HG03097 (cell line): ENCODE data around the gene FXYD6.

Experiments used
- ATAC-seq: cut with Tn5 transposase; IDR thresholded peaks from one replicate; pipeline ENCODE4 v1.9.1; 2021; ENCODE audit not compliant: unreplicated experiment, low FRiP score

Gene FXYD6

DNA sequence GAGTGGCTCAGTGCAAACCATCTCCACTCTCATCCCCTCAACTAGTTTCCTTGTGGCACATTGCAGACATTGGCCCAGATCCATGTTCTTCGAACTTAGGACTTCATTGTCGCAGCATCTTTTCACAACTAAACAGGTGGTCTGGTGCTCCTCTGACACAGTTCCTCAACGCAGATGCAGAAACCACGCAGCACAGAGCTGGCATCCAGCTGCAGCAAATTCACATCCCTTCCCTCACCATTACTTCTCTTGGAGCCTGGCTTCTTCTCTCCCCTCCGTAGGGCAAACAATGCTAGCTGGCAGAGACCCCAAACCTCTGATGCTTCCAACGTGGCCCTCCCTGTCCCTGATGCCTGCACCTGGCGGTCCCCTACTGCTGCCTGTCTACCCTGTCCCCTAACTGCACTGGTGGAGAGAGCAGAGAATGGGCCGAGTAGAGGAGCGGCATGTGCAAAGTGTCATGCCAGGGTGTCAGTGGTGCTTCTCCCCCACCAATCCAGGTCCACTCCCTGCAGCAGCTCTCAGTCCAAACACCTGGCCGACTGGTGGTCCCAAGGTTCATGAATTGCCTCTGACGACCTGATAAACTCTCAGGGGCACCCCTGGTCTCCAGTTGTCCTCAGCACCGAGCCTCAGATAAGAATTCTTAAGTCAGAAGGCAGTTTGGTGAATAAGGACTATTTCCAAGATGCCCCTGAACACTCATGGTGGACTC, 34.6 kb upstream of the FXYD6 start:
- no peak for ATAC-seq

DNA sequence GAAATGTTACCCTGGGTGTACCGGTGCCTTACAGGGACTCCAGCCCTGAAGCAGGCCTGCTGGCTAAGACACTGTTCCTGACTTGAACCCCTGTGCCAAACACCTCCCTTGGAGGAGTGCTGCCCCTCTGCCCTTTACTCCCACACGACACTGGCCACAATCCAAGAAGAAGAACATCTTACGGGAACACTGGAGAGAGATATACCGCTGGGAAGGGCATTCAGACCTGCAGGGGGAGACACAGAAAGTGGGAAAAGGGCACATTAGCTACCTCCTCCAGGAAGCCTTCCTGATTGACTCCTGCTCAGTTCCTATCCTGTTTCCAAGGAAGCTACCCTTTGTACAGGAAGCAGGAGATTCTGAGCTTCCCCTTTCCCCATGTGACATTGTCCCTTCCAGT, 34.1 kb upstream of the FXYD6 start:
- no peak for ATAC-seq

DNA sequence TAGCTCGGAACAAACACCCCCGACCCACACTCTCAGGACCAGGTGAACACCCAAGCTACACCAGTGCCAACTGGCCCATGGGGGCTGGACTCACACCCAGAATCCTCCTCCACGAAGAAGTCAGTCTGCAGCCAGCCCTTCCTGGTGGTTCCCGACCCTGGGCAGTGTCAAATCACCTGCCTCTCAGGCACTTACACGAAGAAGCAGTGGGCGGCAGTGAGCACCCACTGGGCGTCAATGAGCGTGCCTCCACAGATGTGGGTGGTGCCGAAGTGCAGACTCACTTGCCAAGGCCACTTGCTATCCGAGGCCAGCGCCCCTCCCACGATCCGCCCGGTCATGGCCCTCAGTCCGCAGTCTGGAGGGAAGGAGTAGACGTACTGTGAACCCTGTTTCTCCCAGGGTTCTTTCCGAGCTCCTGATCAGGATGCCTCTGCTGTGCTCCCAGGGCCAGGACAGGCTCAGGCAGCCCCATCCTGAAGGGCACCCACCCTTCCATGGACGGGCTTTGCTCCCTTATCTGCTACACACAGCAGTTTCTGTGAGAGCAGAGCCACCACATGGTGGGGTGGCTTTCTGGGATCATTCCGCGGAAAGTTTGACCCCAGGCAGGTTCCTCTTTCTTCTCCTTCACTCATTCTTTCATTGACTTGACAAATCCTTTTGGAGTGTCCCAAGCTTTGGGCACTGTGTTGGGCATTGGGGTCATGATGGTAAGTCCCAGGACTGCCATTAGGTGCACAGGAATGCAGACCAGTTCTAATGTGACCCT, 33.3 kb upstream of the FXYD6 start:
- ATAC-seq, result no peak

DNA sequence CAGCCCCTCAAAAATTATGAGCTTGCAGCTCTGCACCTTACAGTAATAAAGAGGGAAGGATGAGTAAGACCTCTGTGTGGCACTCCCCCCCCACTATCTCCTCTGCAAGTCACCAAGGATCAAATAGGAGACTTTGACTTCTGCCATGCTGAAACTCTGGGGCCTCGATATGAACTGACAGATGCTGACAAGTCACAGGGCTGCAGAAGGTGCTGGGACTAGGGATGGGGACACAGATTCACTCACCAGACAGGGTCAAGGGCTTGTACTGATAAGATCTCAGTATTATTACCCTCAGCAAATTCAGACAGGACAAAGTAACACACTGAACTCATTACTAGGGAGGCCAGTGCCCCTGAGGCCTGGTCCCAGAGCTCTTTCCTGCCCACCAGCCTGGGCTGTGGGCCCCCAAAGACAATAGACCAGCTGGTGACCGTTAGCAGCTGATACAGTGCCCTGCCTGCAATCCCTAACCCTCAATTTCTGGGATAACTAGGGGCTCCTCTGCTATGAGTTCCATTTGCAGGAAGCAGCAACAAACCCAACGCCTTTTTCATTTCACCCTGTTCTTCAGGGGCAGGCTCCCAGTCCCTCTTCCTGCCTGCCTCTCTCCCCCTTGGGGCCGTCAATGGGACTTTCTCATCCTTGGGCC, 32.6 kb upstream of the FXYD6 start:
- ATAC-seq, result no peak

DNA sequence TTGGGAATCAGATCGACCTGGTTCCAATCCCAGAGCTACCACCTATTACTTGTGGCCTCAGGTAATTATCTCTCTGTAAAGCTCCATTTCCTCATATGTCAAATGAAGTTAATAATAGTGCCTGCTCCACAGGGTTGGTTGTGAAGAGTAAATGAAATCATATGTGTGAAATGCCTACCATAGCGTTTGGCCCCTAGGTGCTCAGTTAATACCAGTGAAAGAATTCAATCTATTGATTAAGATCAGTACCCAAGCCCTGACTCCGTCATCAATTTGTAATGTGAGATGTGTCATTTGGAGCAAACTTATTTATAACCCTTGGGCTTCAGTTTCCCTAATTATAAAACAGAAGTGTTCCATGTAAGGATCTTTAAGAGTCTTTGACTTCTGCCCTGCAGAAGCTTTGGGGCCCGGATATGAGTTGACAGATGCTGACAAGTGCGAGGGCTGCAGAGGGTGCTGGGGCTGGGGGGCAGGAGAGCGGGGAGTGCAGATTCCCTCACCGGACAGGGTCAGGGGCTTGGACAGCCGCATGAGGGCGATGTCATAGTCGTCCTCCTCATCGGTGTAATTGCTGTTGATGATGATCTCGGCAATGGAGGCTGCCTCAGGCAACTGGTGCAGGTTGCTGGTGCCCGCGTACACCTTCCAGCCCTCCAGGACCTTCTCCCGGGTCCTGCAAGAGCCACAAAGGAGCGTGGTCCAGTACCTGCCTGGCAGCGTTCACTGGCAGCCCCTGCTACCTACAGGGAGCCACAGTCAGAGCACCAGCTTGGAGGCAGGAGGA, 31.8 kb upstream of the FXYD6 start:
- ATAC-seq, result no peak

- ATAC-seq, result no peak
Observed at GRCh38 chr11:117907276-117908108, 31.0 kb upstream of the FXYD6 start.

GRCh38 chr11:117906710-117907109, 30.3 kb upstream of the FXYD6 start:
- no peak for ATAC-seq

DNA sequence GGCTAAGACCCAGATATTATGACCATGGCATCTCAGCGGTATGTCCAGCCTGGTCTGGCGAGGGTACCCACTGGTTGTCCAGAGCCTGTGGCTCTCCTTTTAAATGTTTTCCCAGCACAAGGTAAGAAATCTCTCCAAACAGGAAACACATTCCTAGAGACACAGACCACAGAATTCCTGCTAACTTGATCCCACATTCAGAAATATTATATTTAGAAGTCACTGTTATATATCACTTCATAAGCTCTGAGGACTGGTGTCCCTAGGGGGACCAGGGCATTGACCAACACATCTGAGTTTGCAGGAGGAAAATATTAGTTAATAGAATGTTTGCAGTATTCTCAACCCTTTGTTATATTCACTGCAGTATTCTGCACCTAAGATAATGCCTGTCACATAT, 29.7 kb upstream of the FXYD6 start:
- ATAC-seq, result no peak

DNA sequence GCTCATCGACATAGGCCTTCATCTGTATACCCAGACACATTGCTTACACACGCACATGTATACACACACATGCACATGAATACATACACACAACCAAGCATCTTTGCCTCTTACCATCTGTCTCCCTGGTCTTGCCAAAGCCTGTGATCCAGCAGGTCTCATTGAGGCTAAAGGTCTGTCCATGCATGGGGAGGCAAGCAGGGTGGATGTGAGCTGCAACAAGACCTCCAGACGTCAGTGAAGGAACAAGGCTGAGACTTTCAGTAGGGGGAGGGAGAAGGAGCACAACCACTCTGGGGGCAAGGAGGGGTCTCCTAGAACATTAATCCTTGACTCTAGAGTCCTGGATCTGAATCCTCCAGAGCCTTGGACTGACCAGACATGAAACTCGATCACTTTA, 29.1 kb upstream of the FXYD6 start:
- no peak for ATAC-seq

DNA sequence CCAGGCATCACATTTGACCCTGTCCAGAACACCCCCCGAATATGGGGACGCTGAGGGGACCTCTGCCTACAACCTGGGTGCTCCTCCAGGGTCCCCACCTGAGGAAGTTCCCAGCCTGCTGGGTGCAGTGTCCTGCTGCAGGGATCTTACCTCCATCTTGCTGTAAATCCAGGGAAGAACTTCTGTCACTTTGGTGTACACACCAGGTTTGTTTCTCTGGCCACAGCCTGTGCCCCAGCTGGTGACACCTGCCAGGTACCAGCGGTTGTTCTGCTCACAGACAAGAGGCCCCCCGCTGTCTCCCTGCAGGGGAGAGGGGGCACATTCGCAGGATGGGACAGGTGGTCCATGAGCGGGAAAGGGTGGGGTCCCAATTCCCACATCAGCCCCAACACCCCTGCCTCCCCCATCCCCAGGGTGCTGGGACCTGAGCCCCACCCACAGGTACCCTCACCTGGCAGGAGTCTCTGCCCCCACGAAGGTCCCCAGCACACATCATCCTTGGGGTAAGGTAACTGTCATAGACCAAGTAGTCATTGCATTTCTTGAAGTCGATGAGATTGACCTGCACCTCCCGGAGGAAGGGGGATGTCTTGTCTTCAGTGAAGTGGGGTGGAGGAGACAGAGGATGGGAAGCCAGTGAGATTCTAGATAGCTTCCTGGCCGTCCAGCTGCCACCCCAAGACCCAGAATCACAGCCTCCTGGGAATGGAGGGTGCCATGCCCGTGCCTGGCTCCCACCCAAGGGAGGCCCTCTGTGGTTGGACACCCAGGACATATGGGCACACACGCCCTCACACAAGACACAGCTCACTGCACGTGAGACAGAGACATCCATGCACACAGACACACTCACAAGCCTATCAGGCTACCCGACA, 27.3 kb upstream of the FXYD6 start:
- ATAC-seq, result no peak

GRCh38 chr11:117902001-117902845, 25.8 kb upstream of the FXYD6 start:
- no peak for ATAC-seq

DNA sequence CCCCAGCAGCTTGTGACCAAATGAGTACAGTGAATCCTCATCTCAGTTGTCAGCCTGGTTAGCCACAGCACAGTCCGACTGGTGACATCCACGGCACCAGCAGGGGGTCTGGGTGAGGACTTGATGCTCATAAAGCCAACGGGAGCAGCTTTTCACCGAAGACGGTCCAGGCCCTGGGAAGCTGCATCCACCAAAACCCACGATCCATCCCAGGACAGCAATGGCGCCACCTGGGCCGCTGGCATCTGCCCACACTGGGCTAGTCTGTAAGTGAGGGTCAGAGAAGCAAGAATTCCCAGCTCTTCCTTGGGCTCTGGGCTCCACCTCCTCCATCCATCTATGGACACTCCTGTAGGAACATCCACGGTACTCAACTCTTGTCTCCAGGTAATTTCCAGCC, 25.1 kb upstream of the FXYD6 start:
- no peak for ATAC-seq

DNA sequence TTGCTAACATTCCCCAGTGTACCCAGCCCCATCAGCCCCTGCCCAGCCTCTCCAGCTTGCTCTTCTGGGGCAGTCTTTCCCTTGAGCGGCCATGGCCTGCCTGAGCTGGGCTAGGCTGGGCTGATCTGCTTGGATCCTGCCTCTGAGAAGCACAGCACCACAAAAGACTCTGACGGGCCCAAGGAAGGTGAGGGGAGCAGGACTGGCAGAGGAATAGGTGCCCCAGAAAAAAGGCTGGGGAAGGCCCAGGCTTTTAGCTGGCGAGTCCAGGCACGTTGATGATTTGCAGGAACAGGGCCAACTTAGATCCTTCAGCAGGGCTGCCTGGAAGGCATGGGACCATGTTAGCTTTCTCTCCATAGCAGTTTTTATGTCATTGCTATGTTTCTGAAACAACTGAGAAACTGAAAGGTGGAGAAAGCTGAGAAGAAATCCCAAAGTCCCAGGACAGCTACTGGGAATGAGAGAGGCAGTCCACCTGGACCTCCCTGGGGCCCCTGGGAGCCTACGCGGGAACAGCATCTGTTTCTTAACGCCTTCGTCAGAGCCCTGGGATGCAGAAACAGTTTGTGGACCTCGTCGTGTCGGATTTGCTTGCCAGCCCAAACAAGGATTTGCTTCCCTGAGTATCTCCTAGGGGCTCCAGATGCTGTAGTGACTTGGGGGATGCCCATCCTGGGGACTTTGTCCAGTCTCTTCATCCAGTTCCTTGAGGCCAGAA, 24.4 kb upstream of the FXYD6 start:
- ATAC-seq, result no peak

DNA sequence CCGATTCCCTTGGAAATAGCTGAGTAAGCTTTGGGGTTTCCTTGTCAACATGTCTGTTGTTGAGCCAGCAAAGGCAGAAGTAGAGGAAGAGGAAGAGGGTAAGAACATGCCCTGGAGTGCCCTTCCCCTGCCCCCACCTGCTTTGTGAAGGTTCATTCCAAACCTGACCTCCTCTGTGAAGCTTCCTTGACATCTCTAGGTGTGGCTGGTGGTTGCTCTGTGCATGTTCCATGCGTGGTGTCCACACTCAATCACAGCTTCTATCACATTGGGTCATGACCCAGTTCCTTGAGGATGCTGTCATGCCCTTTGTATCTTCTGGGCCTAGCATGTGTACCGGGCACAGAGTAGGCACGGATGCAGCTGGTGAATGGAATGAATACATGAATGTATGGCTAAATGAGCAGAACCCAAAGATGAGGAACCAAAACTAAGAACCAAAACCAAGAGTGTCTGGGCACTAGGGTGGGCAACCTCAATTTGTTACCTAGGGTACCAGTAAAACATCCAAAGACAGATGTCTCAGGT, 23.7 kb upstream of the FXYD6 start:
- ATAC-seq, result peak; percentile 68

DNA sequence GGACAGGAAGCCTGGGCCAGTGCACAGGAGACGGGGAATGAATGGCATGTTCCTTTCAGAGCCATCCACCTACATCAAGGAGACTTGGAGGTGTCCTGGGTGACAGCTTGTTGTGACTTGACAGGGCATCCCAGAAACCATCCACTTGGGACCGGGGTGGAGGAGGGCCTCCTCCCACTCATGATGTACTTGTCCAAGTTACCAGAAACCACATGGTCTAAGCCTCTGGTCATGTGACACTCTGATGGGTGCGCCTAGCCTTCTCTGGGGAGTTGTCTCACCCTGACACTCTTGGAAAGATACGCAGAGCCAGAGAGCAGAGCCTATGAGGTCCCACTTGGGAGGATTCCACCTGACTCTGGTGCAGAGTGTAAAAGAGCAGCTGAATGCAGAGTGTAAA, 21.6 kb upstream of the FXYD6 start:
- no peak for ATAC-seq

- ATAC-seq, result no peak
Observed at GRCh38 chr11:117892651-117893050, 16.2 kb upstream of the FXYD6 start.

GRCh38 chr11:117891362-117891761, 14.9 kb upstream of the FXYD6 start:
- no peak for ATAC-seq
